Activated T-helper 1 cell treated with Interleukin-2 at 50 U/mL for 16 hours (primary cell): ENCODE results near the gene NDUFA11.

Experiments
- DNase-seq: peaks from one replicate; pipeline ENCODE4 v3.0.0-alpha.2; 2020; ENCODE audit warnings: low read depth

NDUFA11 gene

DNA sequence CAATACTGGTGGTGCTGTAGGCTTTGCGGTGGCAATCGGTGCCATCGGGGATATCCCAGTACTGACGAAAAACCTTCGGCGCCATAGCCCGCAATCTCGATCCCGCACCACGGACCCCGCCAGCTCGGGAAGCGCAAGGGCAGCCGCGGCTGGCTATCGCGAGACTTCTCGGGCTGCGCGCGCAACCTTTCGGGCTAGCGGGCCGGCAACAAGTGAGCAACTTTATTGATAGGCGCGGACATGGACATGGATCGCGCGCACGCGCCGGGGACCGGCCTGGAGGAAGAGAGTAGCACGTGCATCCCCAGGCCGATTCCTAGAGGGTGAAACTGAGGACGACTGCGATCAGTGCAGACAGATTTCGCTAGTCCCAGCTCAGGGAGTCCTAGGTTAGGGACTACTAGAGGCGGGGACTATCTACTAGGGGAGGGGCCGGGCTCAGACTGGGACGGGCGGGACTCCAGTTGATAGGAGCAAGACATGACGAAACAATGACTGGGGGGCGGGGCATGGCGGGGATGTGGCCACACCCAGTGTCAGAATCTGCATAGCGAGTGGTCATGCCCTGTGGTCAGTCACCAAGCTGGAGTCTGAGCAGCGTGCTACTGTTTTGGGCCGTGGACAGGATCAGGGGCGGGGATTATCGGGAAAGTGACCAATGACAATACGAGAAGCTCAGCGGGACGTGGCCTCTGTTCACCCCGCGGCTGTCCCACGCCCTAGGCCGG, at the start of gene NDUFA11:
Gene NDUFA11, minus strand, starts transcription at position 167 of the 728 bp plus-strand sequence. Its CDS starts 82 bp downstream, at position 85.
- peak; percentile 93 for DNase-seq

DNA sequence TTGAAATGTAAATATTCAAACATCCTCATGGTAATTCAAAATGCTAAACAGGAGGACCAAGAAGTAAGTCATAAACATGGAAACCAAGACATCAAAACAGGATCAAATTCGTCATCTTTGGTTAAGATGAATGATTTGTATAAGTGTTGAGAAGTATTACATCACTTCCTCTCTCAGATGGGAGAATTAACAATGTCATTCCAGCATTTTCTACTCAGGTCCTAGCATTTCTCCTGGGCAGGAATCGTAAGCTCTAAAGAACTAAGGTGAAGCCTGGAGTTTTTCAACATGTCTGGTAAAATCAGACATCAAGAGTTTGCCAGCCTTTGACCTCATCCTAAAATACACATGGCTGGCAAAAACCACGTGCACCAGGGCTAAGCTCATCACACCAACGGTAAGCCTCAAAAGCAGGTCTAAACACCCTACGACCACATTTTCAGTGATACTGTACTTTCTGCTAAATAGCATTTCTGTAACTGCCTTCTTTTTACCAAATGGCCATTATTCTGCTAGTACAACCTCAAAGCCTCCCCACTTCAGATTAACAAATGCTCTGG, 49.5 kb upstream of the NDUFA11 start:
- DNase-seq = no peak

DNA sequence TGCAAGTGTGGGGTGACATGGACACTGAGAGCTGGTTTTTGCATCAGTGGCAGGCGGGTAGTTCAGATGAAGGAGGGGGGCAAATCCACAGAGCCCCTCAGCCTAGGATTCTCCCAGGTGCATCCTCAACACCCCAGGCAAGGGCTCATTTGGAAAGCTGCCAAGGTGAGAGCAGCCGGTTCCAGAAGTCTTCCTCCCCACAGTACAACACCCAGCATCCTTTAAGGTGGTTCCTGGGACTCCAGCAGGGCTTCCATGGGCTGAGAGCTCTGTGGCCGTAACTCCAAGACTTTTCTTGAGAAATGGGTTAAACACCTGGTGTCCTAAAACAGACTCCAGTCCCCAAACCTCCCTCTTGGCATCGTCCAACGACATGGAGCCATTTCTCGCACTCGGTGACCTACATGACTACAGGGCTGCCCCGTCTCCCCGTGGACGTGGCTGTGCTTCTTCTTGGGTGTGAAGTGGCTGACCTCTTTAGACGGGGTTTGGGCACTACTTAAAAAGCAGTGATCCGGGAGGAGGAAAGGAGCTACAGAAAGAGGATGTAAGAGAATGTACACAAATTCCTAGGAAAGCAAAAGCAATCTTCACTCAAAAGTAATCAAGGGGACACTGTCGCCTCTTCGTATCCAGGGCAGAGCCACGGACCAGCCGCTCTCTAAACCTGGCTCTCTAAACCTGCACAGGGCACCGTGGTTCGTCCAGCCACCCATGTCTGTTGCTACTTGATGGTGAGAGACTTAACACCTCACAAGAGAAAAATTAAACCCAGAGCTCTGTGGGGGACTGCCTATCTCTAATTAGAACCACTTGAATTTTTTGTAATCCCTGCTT, 48.8 kb upstream of the NDUFA11 start:
- DNase-seq = no peak

DNA sequence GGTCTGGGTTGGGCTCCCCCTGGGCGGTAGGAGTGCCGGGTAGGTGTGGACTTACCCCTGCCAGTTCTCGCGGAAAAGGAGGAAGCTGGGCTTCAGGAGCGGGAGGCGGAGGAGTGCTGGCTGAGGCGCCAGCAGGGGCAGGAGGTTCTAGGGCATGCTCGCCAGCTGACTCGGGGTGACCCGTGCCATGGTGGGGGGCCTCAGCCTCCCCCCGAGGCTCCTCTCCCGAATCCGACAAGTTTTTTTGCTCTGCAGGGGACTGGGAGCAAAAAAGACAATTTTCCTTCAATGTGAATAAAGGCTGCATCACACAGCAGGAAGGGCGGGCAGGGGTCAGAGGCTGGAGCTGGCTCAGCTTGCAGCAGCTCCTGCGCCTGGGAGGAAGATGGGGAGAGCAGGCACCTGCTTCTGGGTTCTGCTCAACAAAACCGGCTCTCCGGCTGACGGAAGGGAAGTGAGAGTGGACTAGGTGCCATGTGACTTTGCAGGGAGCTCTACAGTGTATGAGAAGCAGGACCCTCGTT, 47.8 kb upstream of the NDUFA11 start:
- DNase-seq = no peak

DNA sequence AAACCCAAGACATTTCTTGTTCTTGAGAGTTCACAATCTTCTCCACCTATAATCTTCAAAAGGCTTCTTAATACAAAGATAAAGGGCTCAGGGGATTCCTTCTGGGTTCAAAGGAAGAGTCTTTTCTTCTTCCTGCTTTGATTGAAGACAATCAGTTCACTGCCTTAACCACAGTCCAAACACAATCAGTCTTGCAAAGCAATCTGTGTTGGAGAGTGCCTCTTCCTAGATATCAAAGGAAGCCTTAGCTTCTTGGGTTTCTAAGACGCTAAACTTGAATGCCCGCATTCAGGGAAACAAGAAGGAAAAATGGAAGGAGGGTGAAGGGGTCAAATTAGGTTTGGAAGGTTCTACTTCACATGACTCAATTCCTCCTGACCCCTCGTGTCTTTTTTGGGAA, 47.2 kb upstream of the NDUFA11 start:
- no peak for DNase-seq

DNA sequence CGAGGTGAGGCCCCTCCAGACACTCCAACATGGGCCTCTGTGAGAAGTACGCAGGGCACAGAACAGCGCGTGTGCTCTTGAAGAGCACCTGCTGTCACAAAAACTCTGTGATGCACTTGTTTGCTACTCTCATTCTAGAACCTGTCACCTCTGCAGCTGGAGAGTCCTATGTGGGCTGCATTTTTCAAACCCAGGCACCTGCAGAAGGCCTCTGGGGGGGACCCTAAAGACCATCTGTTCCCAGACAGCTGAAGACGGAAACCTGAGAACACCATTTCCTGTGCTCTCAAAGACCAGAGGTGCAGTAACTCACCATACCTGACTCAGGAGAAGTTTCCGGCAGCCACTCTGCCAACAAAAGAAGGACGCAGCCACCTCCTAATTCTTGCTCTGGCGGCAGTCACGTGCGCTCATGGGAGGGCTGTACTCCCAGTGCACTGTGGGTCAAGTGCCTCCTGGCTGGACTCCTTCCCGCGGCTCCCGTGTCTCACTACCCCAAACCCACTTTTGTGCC, 46.3 kb upstream of the NDUFA11 start:
- peak; percentile 24 for DNase-seq

DNA sequence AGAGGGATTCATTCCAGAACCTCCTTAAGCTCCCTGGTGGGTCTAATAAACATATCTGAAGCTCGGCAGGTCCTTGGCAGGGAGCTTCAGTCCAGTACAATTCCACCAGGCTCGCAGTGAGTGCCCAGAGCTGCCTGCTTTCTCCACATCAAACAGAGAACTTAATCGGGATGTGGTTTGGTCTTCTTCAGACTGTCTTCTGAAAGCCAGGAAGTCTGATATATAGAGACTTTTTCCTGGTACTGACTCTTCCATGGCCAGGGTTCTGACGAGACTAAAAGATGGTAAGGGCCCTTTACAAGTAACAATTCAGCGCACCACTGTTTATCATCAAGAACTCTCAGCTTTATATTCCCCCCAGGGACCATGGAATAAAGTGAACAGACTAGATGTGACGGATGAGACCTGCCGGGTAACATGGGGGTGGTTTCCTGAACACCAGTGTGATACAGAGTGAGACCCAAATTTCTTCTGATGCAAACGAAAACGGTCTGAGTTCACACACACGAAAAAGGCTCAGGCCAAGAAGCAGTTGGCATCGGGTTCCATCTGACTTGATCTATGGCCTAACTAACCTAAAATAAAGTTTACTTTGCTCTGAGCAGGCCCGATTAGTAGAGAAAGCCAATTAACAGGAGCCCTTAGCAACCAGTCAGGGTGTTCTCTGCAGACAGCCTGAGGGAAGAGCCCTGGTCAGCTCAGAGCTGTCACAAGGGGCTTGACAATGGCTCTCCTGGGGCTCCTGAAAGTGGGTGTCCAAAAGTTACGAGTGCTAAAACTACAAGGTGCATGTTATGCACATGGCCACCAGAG, 45.4 kb upstream of the NDUFA11 start:
- DNase-seq = no peak

DNA sequence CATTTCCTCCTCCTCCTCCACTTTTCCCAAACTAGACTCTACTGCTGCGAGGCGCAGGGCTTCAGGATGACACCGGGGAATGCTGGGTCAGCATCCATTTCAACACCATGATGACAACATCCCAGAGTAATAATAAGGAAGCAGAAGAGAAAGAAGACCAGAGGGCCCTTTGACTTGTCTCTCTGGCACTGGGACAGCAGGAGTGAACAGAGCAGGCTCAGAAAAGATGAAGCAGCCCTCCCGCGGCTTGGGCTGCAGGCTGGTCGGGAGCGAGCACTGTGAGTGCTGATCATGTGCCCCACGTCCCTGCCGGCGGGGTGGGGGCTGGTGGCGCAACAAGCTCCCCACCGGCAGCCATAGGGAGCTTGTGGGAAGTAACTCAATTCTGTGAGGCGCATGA, 43.8 kb upstream of the NDUFA11 start:
- no peak for DNase-seq

DNA sequence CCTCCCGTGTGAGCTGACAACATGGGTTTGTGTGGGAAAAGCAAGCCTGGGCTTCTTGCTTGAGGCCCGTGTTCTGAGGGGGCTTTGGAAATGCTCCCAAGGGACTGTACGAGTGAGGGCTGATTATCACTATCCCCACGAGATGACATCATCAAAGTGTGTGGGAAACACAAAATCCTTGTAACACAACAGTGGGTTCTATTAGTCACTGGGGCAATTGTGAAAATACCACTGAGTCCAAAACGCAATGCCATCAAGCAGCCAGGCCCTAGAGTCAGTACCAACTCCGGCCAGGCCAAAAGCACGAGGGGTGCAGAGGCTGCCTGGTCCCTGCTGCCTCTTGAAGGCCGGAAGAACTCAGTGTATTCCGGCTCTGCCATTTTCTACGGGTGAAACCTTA, 40.0 kb upstream of the NDUFA11 start:
- no peak for DNase-seq

DNA sequence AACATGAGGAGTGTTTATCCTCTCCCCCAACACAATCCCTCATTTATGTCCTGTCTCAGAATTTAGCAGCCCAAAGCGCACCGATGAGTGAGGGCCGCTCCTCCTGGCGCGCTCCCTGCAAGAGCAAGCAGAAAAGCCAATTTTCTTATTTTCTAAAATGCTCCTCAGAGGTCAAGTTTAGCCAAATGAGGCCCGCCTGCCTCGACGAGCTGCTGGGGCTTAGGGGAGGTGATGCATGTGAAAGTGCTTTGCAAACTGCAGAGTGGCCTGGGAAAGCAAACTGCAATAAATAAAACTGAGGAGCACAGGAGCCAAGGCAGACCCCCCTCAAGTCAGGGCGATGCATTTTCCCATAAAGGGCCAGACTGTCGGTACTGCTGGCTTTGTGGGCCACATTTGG, 39.5 kb upstream of the NDUFA11 start:
- DNase-seq = no peak

DNA sequence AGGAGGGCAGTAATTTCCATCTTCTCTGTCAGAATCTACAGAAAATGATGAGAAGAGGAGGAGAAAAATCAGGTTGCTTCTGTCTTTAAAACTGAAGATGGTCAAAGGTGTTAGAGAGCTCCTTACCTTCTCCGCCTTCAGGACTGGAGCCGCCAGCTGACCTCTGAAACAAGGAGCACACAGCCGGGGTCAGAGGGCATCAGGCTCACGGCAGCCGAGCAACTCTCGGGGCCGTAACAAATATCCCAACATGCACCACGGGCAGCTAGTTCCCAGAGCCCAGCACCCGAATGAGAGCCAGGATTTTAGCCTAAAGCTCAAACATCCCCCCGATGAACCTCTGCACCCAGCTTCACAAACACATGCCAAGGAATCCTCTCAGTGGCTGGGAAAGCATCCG, 38.1 kb upstream of the NDUFA11 start:
- no peak for DNase-seq

DNA sequence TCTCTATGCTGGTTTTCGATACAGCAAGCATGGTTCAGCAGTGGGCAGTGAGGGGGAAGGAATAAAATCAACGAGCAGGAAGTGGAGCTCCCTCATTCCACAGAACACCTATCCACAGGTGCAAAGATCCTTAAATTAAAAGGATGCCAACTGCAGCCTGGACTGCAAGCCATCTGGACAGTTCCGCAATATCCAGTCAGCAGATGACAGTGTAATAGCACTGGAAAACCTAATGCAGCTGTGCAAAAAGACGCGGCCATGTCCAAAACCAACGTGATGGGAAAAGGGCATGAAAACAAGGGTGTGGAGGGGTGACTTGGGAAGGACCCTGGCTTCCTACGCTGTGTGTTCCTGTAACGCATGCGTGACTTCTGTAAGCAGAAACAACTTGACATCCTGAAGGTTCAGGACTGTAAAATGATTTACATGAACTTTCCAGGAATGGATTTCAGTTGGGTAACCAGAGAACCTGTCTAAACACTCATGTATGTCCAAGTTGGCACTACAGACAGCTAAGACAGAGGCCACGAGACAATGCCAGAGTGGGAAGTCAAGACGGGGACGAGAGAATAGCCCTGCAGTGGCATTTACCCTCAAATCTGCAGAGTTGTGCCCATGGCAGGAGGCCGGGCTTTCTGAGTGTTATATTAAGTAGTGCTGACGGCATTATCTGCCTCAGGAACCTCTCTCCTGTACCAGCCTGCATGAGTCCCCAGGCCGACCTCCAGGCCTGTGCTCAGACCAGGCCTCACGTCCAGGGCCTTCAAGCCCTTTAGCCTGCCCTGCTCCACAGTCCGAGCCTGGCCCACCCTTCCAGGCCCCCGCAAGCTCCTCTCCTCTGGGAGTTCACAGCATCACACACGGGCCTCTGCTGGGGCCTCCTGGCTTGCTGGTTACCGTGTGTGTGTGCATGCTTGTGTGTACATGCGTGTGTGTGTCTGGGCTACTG, 36.9 kb upstream of the NDUFA11 start:
- DNase-seq = no peak

DNA sequence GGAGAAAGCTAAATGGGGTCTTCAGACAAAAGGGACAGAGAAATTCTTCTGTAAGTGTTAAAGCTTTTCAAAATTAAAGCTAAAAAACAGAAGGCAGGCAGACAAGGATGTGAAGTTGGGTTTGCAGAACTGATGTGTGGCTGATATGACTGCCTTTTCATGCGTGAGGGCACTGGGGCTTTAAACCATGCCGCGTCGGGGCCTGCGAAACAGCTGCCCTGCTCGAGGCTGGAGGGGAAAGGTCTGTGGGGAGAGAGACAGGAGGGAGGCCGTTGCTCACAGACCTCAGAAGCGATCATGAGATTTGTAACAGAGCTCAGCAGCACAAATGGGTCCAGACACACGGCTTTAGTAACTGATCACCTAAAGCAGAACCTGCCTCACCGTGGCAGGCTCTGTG, 34.0 kb upstream of the NDUFA11 start:
- DNase-seq = no peak

DNA sequence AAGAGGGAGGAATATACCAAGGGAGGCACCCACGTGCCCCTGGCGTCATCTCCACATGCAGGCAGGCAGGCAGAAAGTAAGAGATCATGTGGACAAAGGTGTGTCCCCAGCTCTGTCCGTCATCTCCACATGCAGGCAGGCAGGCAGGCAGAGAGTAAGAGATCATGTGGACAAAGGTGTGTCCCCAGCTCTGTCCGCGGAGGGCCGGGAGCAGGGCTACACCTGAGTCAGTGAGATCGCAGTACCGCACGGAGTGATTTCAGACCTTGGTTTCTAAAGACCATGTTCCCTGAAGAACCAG, 32.7 kb upstream of the NDUFA11 start:
- DNase-seq = no peak

DNA sequence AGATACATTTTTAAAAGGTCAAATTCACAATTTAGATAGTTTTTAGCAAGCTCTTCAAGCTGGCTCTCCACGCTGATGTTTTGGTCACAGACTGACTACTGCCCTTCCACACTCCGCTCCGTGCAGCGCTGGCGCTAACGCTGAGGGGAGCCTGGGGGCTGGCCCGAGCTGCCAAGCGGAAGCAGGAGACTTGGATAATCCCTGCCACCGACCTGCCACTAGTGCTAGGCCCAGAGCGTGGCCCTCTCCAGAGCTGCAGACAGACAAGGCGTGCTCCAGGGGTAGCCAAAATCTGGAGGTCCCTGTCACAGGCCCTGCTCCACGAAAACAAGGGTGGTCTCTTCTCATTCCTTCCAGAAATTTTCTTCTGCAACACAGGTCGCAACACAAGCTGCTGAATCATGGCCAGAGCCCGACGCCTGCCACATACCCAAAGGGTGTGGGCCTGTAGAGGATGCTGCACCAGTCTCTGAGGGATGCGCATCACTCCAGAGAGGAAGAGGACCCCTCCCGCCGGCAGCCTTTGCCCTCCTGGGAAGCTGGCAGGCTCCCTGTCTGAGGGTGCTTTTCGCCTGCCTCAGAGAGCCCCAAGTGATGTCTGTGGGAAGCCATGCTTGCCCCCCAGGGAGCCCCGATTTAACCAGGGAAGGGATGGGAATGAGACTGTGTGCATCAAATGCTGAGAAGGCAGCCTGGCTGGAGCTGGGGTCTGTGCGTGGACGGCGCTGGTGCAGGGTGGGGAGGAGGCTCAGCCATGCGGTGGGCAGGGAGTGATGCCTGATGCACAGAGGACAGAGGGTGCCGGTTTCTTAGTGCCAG, 32.1 kb upstream of the NDUFA11 start:
- DNase-seq = no peak

DNA sequence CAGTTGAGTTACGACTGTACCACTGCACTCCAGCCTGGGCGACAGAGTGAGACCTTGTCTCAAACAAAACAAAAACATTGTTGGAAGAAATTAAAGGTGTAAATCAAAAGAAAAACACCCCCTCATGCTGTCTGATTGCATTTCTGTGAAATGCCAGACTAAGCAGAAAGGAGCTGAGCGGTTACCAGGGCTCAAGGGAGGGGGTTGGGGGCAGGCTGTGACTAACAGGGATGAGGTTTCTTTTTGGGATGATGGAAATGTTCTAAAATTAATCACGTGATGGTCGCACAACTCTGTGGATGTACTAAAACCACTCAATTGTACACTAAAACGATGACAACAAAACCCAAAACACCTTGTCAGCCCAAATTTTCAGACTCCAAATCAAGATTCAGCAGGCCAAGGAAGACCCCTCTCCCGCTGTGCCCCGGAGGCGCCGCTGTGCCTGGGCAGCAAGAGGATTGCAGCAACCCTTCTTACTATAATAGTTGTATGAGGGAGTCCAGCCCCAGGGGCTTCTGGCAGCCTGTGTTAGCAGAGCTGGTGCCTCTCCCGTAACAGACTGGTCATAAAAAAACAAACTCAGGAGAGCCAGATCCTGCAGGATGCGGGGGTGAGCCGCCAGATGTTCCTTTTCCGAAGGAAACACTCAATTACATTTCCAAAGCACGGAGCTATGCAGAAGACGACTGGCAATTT, 31.3 kb upstream of the NDUFA11 start:
- no peak for DNase-seq

DNA sequence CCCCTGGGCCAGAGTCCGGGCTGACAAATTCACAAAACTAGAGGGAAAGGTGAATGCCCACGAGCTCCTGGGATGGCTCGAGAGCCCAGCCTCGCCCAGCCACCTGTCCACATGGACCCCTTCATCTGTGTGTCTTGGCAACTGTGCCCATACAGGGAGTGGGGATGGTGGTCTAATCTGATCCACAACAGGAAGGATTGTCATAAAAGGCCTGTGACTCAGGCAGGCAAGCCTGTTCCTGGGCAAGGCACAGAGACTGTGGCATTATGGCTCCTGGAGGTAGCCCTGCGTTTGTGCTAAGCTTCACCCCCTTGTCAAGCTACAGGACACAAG, 30.4 kb upstream of the NDUFA11 start:
- DNase-seq = no peak

DNA sequence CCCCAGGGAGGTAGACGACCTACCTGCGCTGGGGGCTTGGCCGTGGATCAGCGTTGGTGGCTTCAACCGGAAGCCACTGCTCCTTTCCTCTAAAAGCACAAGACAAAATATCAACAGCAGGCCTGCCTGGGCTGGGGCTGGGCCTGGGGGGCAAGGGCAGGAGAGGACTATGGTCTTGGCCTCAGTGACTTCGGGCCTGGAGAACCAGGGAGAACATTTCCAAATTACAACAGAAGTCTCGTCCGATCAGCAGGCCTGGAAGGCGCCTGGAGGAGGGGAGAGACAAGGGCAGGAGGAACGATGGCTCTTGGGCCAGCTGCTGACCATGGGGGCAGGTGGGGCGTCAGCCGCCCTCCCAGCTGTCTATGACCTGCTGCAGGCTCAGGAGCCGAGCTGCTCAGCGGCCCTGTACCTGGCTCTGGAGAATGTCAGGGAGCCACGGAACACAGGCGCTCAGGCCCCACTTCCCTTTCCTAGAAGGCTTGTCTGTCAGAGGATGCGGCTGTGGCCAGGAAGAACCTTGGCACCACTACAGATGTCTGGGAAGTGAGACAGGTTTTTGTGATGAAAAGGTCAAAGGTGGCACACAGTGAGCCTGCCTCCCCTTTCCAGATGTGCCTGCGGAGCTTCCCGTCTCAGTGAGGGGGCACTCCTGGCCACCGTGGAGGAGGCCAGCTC, 29.9 kb upstream of the NDUFA11 start:
- no peak for DNase-seq
